ENCODE data around the gene PLAU. TPM values are rescaled to one million over a fixed set of nuclear protein-coding genes. Genes with fewer than 3 reads are reported as not detected.
A peak's percentile ranks its signal among the peaks of the same experiment; 100 is the strongest.
"Not testable (repeated sequence)": the region's sequence is repeated elsewhere in the genome, so short reads cannot be mapped to it uniquely, and the experiment has no call there.

The PLAU gene
- total RNA-seq, 2 donors from 2014 or later = 3.5 to 7.1 TPM

GRCh38 chr10:73914036-73914435, 3.1 kb downstream of the PLAU start:
- intact Hi-C loops (cut with DNase I, micrococcal nuclease) = no loop called here
- ATAC-seq (no peak), DNase-seq (no peak)

- DNase-seq (no peak), ATAC-seq (peak; percentile 70)
- intact Hi-C loops (cut with DNase I, micrococcal nuclease) = no loop called here
Measured at GRCh38 chr10:73915206-73915851, 4.4 kb downstream of the PLAU start.

- intact Hi-C loops (cut with DNase I, micrococcal nuclease) = no loop called here
- ATAC-seq = peak; percentile 79
- no peak for DNase-seq
Measured at GRCh38 chr10:73916761-73917470, 6.0 kb downstream of the PLAU start.

GRCh38 chr10:73917566-73918305, 6.8 kb downstream of the PLAU start:
- intact Hi-C loops (cut with DNase I, micrococcal nuclease) = no loop called here
- no peak for ATAC-seq

GRCh38 chr10:73919481-73919880, 8.5 kb downstream of the PLAU start:
- DNase-seq; ATAC-seq; intact Hi-C loops (cut with DNase I, micrococcal nuclease): not testable (repeated sequence)

More at GRCh38 chr10:73917566-73918305, 6.8 kb downstream of the PLAU start:
- DNase-seq = no peak

GRCh38 chr10:73920089-73920488, 9.2 kb downstream of the PLAU start:
- intact Hi-C loops (cut with DNase I, micrococcal nuclease) = no loop called here
- no peak for DNase-seq
- ATAC-seq = no peak

GRCh38 chr10:73922007-73922863, 11.3 kb downstream of the PLAU start:
- intact Hi-C loops (cut with DNase I, micrococcal nuclease) = no loop called here
- DNase-seq = no peak

GRCh38 chr10:73922864-73923133, 11.9 kb downstream of the PLAU start:
- intact Hi-C loops (cut with DNase I, micrococcal nuclease) = no loop called here
- ATAC-seq = no peak
- DNase-seq = no peak

More at GRCh38 chr10:73922007-73922863, 11.3 kb downstream of the PLAU start:
- ATAC-seq = no peak

- intact Hi-C loops (cut with DNase I, micrococcal nuclease) = no loop called here
- ATAC-seq = no peak
- no peak for DNase-seq
Measured at GRCh38 chr10:73923935-73924598, 13.1 kb downstream of the PLAU start.

GRCh38 chr10:73924935-73925334, 14.0 kb downstream of the PLAU start:
- no peak for ATAC-seq
- intact Hi-C loops (cut with DNase I, micrococcal nuclease) = no loop called here

GRCh38 chr10:73925539-73925938, 14.6 kb downstream of the PLAU start:
- DNase-seq (no peak), ATAC-seq (no peak)
- intact Hi-C loops (cut with DNase I, micrococcal nuclease) = no loop called here

More at GRCh38 chr10:73924935-73925334, 14.0 kb downstream of the PLAU start:
- no peak for DNase-seq

GRCh38 chr10:73926152-73926764, 15.3 kb downstream of the PLAU start:
- peak in 1 of 2 donors; percentile 32 for DNase-seq
- no peak for ATAC-seq
- intact Hi-C loops (cut with DNase I, micrococcal nuclease) = no loop called here

GRCh38 chr10:73930630-73931327, 19.8 kb downstream of the PLAU start:
- ATAC-seq; intact Hi-C loops (cut with DNase I, micrococcal nuclease); DNase-seq: not testable (repeated sequence)

GRCh38 chr10:73931767-73932619, 21.1 kb downstream of the PLAU start:
- DNase-seq = no peak
- intact Hi-C loops (cut with DNase I, micrococcal nuclease) = no loop called here
- ATAC-seq = peak; percentile 83

- ATAC-seq (no peak), DNase-seq (no peak)
- intact Hi-C loops (cut with DNase I, micrococcal nuclease) = no loop called here
Measured at GRCh38 chr10:73932620-73933112, 21.7 kb downstream of the PLAU start.

GRCh38 chr10:73934074-73934473, 23.1 kb downstream of the PLAU start:
- DNase-seq (no peak), ATAC-seq (no peak)
- intact Hi-C loops (cut with DNase I, micrococcal nuclease) = no loop called here

- ATAC-seq = peak; percentile 36
- intact Hi-C loops (cut with DNase I, micrococcal nuclease) = no loop called here
- DNase-seq = no peak
Measured at GRCh38 chr10:73935895-73936294, 25.0 kb downstream of the PLAU start.
